A172 (cell line): Measurements from ENCODE around the gene RFFL. TPM values are rescaled to one million over a fixed set of nuclear protein-coding genes. Genes with fewer than 3 reads are reported as not detected.

Source experiments
- DNase-seq: peaks from one replicate; pipeline ENCODE4 v3.0.0-alpha.2; 2015; ENCODE audit warnings: low spot score
- total RNA-seq: library from RNA; depleted of rRNA; stranded (reverse); fragments of >200 nt; shearing (Covaris generic); gene quantifications from 2 replicates; pipeline ENCODE4 v1.2.3, GENCODE V29; 2014

Gene RFFL
- total RNA-seq, 1 experiment from 2014 or later, result 12.8 TPM

DNA sequence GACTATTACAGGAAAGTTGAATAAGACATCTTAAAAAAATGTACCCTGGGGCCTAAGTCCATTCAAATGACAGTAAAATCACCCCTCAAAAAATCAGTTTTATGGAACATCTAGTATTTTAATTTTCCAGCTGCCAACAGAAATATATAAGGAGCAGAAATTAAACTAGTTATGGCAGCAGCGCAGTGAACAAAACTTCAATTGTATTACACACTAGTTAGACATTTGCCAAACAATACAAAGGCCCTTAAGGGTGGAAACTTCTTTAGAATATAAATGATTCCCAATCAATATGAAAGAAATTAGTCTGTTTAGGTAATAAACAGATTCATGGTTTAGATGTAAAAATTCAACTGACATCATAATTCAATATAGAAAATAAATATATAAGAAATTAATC is 18.1 kb upstream of the RFFL start:
- no peak for DNase-seq

DNA sequence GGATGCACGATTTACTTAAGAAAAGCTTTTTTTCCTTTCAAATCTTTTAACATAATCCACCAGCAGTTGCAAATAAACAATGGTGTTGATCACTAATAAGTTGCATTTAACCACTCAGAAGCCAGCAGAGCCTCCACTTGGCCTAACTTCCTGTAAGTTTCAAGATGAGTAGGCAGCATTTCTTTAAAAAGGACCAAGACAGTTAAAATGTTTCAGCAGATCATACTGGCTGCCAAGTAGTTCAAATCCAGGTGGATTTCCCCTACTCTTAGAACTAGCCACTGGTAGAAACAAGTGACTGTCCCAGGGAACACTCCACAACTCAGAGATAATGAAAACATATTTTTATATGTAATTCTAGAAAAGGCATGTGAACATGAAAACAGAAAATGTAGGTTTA is 17.0 kb upstream of the RFFL start:
- no peak for DNase-seq

DNA sequence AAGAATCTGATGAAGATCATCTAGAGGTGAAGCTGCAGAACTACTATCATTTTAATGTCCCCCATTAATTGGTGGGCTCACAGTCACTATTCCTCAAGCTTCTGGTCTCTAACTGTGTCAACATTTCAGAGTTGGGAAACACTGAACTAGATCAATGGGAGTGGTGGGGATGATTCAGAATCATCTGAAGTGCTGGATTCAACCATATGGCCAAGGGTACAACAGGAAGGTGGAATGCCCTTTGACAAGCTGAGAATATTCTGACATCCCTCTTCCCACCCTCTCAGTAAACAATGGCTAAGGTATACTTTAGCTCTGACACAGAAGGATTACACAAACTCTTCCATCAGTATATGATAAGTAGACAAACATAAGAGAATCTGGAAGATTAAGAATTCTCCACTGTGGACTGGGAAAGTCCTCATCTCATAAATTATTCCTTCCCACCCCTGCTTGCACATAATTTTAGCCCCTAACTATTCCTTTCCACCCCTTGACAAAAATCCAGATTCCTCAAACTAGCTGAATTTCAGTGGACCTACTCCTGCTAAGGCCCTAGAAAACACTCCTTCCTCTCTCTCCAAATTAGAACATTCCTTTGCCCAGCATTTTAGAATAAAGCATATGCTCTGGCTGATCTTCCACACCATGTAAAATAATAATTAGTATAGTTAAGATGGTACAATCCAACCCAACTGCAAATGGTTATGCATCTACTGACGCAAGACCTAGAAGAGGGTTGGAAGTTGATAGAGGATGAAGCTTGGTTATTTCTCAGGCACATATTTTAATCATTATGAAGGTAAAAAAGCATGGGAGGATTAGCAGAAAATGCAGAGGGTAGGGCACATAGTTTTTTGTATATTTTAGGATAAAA is 16.3 kb upstream of the RFFL start:
- no peak for DNase-seq

DNA sequence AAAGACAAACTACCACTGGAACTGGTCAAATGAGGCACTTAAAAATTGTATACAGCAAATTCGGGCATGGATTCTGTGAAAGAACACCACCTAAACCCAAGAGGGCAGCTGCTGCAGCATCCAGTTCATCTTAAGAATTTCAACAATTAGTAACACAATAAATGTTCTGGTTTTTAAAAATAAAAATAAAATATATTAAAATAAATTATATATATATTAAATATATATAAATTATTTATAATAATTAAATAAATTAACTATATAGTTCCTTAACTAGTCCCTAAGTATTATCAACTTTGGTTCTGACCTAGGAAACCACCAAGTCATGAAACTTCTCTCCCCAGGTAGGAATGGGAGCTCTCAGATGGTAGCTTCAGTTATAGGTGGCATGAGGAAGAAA is 13.4 kb upstream of the RFFL start:
- DNase-seq, result no peak

DNA sequence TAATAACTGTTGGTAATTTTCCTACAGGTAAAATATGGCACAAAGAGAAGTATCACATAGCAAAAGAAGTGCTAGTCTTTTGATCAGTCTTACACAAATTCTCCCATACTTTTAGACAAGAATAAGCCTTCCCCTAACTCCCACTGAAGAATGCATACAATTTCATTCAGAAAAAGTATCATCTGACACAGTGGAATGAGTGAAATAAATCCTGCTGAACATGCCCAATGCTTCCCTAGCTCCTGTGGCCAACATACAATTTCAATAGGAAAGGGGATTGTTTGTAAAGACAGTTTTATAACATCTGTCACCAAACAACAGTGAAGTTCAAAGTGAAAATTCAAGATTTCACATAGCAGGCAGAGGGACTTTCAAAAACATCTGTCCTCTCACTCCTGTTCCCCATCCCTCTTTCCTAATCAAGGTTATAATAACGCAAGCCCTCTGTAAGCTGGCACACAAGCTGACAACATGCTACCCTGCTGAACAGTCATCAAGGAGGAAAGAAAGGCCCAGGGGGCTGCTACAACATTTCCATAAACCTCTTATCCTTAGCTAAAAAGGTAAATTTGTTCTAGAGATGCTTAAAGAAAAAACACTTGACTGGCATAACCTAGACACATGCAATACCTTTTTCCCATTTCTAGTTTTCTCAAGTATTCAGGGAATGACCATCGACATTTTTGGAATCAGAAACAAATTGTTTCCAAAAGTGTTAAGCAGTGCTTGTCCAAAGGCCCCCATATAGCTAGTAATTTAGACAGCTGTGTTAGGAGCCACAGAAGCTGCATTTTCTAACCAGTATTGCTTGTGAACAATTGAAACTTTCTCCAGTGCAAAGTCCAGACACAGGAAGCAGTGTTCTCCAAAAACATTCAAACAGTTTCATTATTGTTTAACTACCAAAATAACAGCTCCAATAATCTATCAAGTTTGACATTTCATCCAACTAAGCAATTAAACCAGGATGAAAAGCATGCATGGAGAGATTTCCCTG is 11.5 kb upstream of the RFFL start:
- no peak for DNase-seq

DNA sequence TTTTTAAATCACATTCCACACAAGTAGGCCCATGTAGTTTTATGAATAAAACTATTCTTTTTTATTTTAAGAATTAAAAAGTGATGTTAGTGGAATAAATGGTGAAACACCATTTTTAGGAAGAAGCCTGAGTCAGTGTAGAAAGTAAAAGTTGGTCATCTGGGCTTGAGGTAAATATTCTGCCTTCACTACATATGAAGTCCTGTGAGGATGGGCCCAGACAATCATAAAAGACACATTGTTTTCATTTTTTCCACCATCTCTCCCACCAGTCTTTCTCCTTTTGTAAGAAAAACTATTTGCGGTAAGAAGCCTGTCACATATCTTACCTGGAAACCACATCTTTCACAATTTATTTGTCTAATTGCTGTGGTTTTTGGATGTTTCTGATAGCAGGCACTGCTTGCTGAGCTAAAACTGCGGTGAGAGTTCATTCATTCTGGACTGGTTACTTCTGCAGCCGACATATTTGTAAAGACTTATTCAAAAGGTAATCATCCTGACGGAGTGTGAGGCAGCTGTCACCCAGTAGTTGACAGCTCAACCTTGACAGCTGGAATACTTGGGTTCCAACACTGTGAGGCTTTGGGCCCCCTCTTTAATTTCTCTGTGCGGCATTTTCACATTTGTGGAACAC is 10.6 kb upstream of the RFFL start:
- DNase-seq, result peak; percentile 44

DNA sequence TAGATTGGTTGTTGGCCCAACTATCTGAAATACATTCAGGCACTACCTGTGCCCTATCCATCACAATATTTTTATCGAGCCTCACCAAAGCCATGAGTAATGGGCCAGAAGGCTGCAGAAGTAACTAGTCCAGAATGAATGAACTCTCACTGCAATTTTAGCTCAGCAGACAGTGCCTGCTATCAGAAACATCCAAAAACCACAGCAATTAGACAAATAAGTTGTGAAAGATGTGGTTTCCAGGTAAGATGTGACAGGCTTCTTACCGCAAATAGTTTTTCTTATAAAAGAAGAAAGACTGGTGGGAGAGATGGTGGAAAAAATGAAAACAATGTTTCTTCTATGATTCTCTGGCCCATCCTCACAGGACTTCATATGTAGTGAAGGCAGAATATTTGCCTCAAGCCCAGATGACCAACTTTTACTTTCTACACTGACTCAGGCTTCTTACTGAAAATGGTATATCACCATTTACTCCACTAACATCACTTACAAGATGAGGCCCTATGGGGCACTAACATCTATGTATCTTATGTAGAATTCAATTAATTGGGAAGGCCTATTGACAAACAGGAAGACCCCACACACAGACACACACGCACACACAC is 9.8 kb upstream of the RFFL start:
- no peak for DNase-seq

DNA sequence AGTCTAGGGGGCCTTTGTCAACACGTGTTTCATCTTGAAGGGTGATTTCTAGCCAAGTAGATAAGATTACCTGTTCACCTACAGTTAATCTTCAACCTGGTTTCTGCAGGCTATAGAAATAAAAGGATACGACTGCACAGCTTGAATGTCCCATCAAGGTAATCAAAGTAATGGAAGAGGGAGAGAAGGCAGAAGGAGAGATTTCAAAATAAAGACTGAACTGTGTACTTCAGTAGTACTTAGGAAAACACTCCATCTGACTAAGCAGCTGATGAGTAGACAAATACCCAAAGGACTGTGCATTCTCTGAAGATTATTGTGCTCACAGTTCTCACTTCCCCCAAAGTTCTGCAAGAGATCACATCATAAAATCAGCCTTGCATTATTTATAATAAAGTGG is 5.8 kb upstream of the RFFL start:
- DNase-seq, result no peak

DNA sequence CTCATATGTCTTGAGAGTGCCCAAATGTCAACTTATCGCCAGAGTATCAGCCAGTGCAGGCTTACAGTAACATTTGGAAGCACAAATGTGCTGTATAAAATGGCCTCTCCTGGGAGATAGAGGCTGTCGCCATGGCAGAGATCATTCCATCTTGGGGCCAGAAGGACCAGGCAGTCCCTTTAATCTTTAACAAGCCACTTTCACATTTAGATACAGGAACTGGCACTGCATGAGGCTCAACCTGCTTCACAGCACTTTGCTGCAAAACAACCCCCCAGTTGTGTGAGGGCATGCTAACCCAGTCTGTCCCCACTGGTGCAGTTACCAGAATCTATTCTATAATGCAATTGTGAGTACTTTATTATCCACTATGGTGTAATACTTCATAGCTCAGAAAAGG is 4.7 kb upstream of the RFFL start:
- no peak for DNase-seq

DNA sequence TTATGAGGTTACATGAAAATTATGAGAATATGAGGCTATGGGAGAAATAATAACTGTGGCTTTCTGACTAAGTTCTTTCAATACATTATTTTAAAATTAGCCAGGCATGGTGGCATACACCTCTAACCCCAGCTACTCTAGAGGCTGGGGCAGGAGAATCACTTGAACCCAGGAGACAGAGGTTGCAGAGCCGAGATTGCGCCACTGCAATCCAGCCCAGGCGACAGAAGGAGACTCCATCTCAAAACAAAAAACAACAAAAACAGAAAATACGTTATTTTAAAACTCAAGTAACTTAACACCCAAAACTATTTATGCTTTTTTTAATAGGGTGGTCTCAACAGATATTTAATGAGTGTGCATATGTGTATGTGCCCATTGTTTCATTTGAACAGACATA is 2.4 kb upstream of the RFFL start:
- no peak for DNase-seq

DNA sequence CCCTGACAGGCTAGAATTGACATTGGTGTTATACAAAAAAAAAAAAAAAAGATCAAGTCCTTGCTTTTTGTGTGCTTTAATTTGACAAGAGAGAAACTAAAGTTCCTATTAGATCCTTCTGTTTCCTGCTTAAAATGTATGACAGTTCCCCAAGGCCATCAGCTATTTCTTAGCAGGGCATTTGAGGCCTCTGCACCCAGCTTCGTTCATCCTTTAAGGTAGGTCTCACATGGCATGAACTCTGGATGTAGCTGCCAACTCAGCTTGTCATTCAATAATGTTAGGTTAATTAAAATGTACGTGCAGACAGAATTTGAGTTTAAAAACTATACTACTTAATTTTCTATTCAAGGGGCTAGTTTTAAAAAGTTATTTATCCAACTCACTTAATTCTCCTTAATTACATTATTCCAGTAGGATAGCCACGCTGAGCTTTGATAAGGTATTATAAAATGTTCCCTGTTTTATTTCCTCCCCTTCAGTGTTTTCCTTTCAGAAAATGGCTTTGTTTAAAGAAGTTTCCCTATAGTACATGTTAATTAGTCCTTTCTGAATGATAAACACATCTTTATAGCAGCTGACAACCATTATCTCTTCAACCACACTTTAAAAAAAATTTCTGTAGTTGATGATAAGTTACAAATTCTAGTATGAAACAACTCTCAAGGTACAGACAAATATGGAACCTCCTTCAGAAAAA is 1.2 kb upstream of the RFFL start:
- no peak for DNase-seq

DNA sequence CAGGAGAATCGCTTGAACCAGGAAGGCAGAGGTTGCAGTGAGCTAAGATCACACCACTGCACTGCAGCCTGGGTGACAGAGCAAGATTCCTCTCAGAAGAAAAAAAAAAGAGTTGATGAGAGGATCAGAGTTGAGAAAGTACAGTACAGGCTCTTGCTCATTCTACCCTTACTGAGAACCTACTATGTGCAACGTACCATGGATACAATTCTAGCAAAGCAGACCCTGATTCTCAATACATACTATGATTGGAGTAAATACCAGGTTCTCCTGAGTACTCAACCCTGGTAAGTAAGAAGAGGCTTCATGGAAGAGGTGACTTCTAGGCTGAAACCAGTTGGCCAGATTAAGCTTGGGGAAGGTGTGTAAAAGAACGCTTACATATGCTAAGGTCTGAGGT is 1.2 kb downstream of the RFFL start:
- no peak for DNase-seq

DNA sequence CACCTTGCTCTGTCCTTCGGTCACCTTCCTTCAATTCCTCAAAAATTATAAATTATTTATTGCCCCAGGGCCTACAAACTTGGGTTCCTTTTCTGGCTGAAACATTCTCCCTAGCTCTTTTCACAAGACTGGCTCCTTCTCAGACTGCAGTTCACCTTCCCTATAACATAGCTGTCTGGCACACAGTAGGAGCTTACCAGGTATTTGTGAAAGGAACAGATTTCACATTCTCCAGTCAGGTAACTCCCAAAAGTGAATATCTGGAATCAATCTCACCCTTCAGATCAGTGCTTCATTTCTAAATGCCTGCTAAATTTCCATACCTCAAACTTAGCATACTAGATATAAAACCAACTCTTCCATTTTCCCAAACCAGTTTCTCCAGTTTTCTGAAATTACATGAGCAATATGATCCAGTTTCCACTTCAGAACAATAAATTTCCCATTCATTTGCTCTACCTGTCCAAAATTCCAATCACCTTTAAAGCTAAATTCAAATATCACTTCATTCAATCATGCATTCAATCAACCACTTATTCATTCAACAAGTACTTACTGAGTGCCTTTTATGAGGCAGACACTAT is 6.1 kb downstream of the RFFL start:
- no peak for DNase-seq

DNA sequence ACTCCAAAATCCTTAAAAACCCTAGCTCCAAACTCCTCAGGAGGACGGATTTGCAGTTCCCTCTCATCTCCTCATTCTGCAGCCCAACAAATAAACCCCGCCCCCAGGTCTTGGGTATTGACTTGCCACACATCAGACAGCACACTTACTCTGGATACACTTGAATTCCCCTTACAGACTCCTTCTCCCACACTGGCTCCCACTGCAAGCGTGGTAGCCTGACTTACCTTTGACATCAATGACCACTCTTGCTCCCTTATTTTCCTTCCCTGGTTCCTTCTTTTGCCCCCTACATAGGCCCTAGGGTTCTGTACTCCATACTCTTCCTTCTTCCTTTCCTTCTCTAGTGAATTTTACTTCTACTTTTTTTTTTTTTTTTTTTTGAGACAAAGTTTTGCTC is 7.5 kb downstream of the RFFL start:
- no peak for DNase-seq

DNA sequence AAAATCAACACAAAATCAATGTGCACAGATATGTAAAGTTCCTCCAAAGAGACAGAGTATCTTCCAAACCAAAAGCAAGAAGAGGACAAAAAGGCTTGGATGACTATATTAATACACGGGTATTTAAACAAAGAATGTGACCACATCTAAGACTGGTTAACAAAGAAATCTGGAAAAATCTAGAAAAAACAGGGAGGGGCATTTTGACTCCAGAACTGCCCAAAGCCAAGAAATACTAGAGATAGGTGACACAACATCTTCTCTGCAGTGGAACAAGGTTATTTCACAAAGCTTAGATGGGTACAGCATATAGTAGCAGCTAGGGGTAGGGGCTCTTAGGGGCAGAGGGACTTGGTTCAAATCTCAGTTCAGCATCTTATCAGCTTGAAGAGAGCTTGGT is 10.3 kb downstream of the RFFL start:
- no peak for DNase-seq

DNA sequence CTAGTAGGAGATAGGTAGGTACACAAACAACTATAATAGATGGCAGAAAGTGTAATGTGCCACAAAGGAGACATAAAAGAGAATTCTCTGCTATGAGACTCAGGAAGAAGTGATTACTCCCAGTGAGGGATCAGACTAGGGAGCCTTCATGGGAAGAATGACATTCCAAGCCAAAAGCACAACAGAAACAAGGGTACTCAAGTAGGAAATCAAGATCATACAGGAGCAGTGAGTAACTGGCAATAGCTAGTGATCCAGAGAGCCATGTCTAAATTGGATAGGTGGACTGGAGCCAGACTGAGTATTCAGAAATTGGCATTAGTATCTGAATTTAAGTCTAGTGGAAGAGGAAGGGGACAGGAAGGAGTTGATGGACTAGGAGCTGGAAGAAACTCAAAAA is 10.7 kb downstream of the RFFL start:
- no peak for DNase-seq

DNA sequence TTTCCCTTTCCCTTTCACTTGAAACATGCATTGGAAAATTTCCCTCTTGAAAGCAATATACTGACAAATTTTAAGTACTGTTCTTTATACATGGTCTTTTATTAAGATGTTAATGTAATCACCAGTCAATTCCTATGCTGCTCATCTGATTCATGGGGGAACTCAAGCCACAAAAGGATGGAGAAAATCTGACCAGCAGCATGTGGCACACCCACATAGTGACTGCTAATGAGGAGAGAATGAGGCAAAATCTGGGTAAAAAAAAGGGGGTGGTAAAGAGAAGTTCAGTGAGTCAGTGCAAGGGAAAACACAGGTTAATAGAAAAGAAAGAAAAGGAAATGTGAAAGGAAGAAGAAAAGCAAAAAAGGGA is 11.3 kb downstream of the RFFL start:
- no peak for DNase-seq

DNA sequence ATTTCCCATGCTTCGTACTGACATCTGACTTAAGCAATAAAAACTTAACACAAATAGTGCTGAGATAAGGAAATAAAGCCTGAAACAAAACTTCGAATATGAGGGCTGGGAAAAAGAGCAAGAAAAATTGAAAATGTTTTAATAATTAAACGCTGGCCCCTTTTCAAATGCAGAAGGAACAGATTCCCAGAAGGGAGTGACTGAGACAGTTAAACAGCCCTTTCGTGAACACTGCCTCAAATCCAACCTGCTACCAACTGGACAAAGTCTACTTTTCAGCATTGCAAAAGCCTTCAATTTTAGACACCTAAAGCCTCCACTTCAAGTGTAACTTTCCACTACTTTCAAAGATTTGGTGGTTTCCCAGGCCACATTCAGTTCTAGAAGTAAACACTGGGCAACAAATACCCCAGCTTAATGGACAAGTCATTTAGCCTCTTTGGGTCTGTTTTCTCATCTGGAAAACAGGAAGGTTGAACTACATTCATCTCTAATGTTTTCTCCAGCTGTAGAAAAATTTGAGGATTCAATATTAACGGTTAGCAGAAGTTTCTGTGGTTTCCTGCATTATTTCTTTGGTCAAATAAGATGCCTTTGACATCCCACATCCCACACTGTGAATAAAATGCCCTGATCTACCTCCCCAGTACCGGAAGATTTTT is 11.8 kb downstream of the RFFL start:
- no peak for DNase-seq

DNA sequence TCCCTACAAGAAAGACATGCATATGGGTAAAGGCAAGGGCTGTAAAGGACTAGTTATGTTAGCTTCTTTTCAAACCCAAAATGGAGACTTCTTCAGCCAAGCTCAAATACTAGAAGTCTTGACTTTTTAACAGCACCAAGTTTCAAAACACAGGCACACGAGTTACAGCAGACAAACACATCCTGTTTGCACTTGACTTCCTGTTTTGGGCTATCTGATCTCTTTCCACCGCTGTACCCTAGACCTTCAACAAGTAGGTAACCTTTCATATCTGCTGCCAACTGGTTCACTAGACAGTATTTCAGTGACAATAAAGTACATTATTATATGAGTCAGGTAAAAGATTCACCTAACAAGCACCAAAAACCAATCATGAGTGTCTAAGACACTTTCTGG is 12.3 kb downstream of the RFFL start:
- no peak for DNase-seq

DNA sequence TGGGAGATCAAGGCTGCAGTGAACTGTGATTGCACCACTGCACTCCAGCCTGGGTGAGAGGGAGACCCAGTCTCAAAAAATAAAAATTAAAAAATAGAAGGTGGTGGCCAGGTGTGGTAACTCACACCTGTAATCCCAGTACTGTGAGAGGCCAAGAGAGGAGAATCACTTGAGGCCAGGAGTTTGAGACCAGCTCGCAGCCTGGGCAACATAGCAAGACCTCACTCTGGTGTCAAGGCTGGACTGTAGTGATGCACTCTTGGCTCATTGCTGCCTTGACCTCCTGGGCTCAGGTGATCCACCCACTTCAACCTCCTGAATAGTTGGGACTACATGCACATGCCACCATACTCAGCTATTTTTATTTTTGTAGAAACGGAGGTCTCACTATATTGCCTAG is 13.3 kb downstream of the RFFL start:
- DNase-seq, result no peak
